ENCODE results near the gene SLC12A2. TPM values are rescaled to one million over a fixed set of nuclear protein-coding genes. Genes with fewer than 3 reads are reported as not detected.

The SLC12A2 gene
- polyA plus RNA-seq, 1 donor from 2014 or later: 28.6 TPM

DNA sequence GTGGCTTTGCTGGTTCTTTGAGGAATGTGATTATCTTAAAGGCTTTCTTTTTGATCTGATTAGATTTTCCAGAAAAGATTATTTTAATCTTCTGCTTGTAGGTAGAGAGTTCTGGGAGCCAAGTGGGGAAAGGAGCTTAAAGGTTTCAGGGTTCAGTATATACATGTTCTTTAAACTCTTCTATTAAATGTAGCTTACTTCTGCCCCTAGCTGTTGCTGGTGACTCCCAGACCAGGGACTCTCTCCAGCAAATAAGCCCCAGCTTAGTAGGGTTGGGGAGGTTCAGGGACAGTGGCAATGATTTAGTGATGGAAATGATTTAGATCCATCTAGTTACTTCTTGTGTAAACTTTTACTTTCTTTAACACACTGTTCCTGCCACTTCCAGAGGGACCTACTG is 72.2 kb downstream of the SLC12A2 start:
- H3K9ac ChIP-seq (ENCODE audit: low read length): no peak overlapping the region
- H2AFZ ChIP-seq (ENCODE audit: low read depth, low read length): no peak overlapping the region
- H3K9me3 ChIP-seq (ENCODE audit: low read length): no peaks in the 10 kb centered on the region
- H3K79me2 ChIP-seq (replicated peaks; ENCODE audit: insufficient read depth, low read length): no peaks in the 10 kb centered on the region
- no peak overlapping the region for H3K27ac ChIP-seq (ENCODE audit: low read length)
- no peak overlapping the region for H3K4me3 ChIP-seq (ENCODE audit: low read length)
- H3K9me2 ChIP-seq (ENCODE audit: insufficient read depth, low read length): no peaks in the 10 kb centered on the region
- H3K36me3 ChIP-seq (ENCODE audit: insufficient read depth, low read length): no peaks in the 10 kb centered on the region
- H3K27me3 ChIP-seq (ENCODE audit: insufficient read depth, low read depth, low read length): no peaks in the 10 kb centered on the region
- H3K4me2 ChIP-seq (ENCODE audit: low read length): no peak overlapping the region
- no peaks in the 10 kb centered on the region for H4K20me1 ChIP-seq (ENCODE audit: insufficient read depth)
- TF ChIP-seq, protein P1, sequence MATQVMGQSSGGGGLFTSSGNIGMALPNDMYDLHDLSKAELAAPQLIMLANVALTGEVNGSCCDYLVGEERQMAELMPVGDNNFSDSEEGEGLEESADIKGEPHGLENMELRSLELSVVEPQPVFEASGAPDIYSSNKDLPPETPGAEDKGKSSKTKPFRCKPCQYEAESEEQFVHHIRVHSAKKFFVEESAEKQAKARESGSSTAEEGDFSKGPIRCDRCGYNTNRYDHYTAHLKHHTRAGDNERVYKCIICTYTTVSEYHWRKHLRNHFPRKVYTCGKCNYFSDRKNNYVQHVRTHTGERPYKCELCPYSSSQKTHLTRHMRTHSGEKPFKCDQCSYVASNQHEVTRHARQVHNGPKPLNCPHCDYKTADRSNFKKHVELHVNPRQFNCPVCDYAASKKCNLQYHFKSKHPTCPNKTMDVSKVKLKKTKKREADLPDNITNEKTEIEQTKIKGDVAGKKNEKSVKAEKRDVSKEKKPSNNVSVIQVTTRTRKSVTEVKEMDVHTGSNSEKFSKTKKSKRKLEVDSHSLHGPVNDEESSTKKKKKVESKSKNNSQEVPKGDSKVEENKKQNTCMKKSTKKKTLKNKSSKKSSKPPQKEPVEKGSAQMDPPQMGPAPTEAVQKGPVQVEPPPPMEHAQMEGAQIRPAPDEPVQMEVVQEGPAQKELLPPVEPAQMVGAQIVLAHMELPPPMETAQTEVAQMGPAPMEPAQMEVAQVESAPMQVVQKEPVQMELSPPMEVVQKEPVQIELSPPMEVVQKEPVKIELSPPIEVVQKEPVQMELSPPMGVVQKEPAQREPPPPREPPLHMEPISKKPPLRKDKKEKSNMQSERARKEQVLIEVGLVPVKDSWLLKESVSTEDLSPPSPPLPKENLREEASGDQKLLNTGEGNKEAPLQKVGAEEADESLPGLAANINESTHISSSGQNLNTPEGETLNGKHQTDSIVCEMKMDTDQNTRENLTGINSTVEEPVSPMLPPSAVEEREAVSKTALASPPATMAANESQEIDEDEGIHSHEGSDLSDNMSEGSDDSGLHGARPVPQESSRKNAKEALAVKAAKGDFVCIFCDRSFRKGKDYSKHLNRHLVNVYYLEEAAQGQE (IDR thresholded peaks at IDR 0.05; ENCODE audit: borderline replicate concordance): no peak
- TF ChIP-seq MXI1 (conservative IDR thresholded peaks at IDR 0.05; ENCODE audit: poor library complexity, severe bottlenecking) (no peak), RAD21 (conservative IDR thresholded peaks at IDR 0.05) (no peak), EP300 (conservative IDR thresholded peaks at IDR 0.05; ENCODE audit: poor library complexity, severe bottlenecking) (no peak), SMC3 (conservative IDR thresholded peaks at IDR 0.05; ENCODE audit: poor library complexity) (no peak), TAF1 (IDR thresholded peaks at IDR 0.05; ENCODE audit: low read depth) (no peak), POLR2AphosphoS5 (IDR thresholded peaks at IDR 0.05) (no peak), EZH2 (IDR thresholded peaks at IDR 0.05; ENCODE audit: borderline replicate concordance, insufficient read depth, low read length, poor library complexity, severe bottlenecking) (no peak)
- TF ChIP-seq, protein P2, sequence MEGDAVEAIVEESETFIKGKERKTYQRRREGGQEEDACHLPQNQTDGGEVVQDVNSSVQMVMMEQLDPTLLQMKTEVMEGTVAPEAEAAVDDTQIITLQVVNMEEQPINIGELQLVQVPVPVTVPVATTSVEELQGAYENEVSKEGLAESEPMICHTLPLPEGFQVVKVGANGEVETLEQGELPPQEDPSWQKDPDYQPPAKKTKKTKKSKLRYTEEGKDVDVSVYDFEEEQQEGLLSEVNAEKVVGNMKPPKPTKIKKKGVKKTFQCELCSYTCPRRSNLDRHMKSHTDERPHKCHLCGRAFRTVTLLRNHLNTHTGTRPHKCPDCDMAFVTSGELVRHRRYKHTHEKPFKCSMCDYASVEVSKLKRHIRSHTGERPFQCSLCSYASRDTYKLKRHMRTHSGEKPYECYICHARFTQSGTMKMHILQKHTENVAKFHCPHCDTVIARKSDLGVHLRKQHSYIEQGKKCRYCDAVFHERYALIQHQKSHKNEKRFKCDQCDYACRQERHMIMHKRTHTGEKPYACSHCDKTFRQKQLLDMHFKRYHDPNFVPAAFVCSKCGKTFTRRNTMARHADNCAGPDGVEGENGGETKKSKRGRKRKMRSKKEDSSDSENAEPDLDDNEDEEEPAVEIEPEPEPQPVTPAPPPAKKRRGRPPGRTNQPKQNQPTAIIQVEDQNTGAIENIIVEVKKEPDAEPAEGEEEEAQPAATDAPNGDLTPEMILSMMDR (IDR thresholded peaks at IDR 0.05; ENCODE audit: poor library complexity, severe bottlenecking): no peak
- H3F3A ChIP-seq (ENCODE audit: insufficient read depth, low read length, poor library complexity, severe bottlenecking): no peaks in the 10 kb centered on the region

DNA sequence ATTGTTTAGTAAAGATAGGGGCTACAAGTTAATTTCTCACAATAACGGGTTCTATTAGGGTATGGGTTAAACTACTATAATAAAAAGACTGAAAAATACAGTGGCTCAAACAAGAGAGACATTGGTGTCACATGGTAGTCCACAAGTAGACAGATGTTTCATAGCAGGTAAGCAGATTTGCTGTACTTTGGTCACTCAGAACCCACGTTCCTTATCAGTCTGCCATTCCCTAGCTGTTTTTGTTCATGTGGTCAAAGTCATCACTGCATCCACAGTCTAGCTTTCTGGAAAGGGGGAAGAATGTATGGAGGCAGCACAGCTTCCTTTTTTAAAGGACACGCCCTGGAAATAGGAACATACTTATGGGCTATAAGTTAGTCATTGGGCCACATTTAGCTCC is 73.0 kb downstream of the SLC12A2 start:
- no peaks in the 10 kb centered on the region for H3F3A ChIP-seq (ENCODE audit: insufficient read depth, low read length, poor library complexity, severe bottlenecking)
- H3K27ac ChIP-seq (ENCODE audit: low read length): no peak overlapping the region
- H3K4me2 ChIP-seq (ENCODE audit: low read length): no peak overlapping the region
- H2AFZ ChIP-seq (ENCODE audit: low read depth, low read length): no peak overlapping the region
- no peaks in the 10 kb centered on the region for H4K20me1 ChIP-seq (ENCODE audit: insufficient read depth)
- H3K9me3 ChIP-seq (ENCODE audit: low read length): no peaks in the 10 kb centered on the region
- no peak for TF ChIP-seq SMC3 (conservative IDR thresholded peaks at IDR 0.05; ENCODE audit: poor library complexity)
- no peak for TF ChIP-seq MXI1 (conservative IDR thresholded peaks at IDR 0.05; ENCODE audit: poor library complexity, severe bottlenecking)
- TF ChIP-seq RAD21 (conservative IDR thresholded peaks at IDR 0.05): no peak
- TF ChIP-seq, protein P2 (IDR thresholded peaks at IDR 0.05; ENCODE audit: poor library complexity, severe bottlenecking): no peak
- no peak for TF ChIP-seq EZH2 (IDR thresholded peaks at IDR 0.05; ENCODE audit: borderline replicate concordance, insufficient read depth, low read length, poor library complexity, severe bottlenecking)
- no peak for TF ChIP-seq TAF1 (IDR thresholded peaks at IDR 0.05; ENCODE audit: low read depth)
- no peak for TF ChIP-seq EP300 (conservative IDR thresholded peaks at IDR 0.05; ENCODE audit: poor library complexity, severe bottlenecking)
- TF ChIP-seq, protein P1 (IDR thresholded peaks at IDR 0.05; ENCODE audit: borderline replicate concordance): no peak
- TF ChIP-seq POLR2AphosphoS5 (IDR thresholded peaks at IDR 0.05): no peak
- H3K9me2 ChIP-seq (ENCODE audit: insufficient read depth, low read length): no peaks in the 10 kb centered on the region
- H3K9ac ChIP-seq (ENCODE audit: low read length): no peak overlapping the region
- H3K27me3 ChIP-seq (ENCODE audit: insufficient read depth, low read depth, low read length): no peaks in the 10 kb centered on the region
- no peaks in the 10 kb centered on the region for H3K79me2 ChIP-seq (replicated peaks; ENCODE audit: insufficient read depth, low read length)
- no peak overlapping the region for H3K4me3 ChIP-seq (ENCODE audit: low read length)
- H3K36me3 ChIP-seq (ENCODE audit: insufficient read depth, low read length): no peaks in the 10 kb centered on the region

Measured in neural cell (in vitro differentiated cells).